Omental fat pad (tissue), 4 donors: ENCODE data around the gene INPP5B. TPM values are rescaled to one million over a fixed set of nuclear protein-coding genes. Genes with fewer than 3 reads are reported as not detected.

ENCODE experiments used
- ATAC-seq: fragments of 150-250 bp; one replicate; pipeline ENCODE4 v1.9.1; 2016; ENCODE audit warnings: mild to moderate bottlenecking, moderate library complexity; ENCODE audit not compliant: low FRiP score
- DNase-seq: peaks from one replicate; pipeline ENCODE4 v3.0.0-alpha.2; 2019; ENCODE audit warnings: low spot score
- total RNA-seq, 4 donors: library from RNA; depleted of rRNA; stranded (reverse); fragments of >200 nt; gene quantifications; one replicate each; pipeline ENCODE4 v1.1.0, GENCODE V29; 2016
- TF ChIP-seq, protein P1 (sequence below), 3 donors: fragments of 450-650 bp; IDR thresholded peaks; one replicate each; pipeline ENCODE4 v1.5.1; 2016 to 2017; ENCODE audit warnings: antibody characterized with exemption in 3 of 3, mild to moderate bottlenecking in 3 of 3, moderate library complexity in 2 of 3

INPP5B gene
- total RNA-seq, 4 donors from 2014 or later, result 16.2 to 45.6 (median 27.0) TPM

DNA sequence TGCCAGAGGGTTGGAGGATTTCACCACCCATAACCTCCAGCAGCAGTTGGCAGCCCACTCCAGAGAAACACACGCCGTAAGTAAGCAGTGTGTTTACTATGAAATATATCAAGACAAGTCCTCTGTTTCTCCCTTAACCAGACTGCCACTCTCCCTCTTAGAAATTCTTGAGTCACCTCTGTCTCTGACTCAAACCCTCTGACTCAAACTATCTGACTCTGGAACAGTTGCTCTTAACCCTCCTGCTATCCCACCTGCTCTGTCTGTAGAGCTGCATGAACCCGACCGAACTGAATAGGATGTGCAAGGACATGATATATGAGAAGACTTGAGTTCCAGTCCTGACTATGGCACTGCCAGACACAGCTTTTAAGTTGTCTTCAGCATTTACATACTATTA, 14.1 kb downstream of the INPP5B start:
- TF ChIP-seq, protein P1, sequence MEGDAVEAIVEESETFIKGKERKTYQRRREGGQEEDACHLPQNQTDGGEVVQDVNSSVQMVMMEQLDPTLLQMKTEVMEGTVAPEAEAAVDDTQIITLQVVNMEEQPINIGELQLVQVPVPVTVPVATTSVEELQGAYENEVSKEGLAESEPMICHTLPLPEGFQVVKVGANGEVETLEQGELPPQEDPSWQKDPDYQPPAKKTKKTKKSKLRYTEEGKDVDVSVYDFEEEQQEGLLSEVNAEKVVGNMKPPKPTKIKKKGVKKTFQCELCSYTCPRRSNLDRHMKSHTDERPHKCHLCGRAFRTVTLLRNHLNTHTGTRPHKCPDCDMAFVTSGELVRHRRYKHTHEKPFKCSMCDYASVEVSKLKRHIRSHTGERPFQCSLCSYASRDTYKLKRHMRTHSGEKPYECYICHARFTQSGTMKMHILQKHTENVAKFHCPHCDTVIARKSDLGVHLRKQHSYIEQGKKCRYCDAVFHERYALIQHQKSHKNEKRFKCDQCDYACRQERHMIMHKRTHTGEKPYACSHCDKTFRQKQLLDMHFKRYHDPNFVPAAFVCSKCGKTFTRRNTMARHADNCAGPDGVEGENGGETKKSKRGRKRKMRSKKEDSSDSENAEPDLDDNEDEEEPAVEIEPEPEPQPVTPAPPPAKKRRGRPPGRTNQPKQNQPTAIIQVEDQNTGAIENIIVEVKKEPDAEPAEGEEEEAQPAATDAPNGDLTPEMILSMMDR (IDR thresholded peaks at IDR 0.05), result no peak
- no peak for DNase-seq
- no peak for ATAC-seq

DNA sequence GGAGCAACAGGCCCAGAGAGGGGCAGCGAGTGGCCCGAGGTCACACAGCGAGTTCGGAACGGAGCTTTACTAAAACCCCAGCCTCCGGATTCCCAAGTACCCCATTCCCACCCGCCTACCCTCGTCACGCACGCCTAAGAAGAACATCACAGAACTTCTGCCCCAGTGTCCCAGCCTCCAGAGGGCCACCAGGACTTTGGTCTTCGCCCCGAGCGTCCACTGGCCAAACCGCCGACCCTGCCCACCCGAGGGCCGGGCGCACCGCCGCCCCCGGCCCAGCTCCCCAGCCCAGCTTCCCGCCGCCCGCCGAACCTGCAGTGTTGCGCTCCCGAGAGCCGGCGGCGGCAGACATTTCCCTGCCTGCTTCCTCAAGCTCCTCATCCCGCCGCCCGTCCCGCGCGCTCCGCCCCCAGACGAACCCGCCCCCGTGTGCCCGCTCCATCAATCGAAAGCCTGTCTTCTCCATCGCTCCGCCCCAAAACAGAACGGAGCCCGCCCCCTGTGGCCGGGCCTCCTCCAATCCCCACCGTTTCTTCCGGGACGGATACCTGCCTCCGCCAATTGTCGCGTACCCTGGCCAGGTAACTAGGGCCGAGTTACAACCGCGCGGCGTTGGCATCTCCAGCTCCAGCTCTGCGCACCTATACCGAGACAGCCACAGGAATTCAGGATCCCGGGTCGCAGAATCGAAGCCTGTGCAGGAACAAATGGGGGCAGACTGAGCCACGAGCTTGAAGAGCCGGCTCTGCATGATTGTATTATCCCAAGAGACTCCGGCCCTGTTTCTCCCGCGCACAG, 15.3 kb downstream of the INPP5B start:
- ATAC-seq, result peak; percentile 98
- TF ChIP-seq, protein P1 (IDR thresholded peaks at IDR 0.05), result no peak
- peak; percentile 82 for DNase-seq

- DNase-seq, result no peak
- no peak for ATAC-seq
- TF ChIP-seq, protein P1 (IDR thresholded peaks at IDR 0.05), result no peak
These were observed 15.8 kb downstream of the INPP5B start for GRCh38 chr1:37931102-37931360.

- TF ChIP-seq, protein P1 (IDR thresholded peaks at IDR 0.05), result no peak
- DNase-seq (no peak), ATAC-seq (no peak)
These were observed 16.4 kb downstream of the INPP5B start for GRCh38 chr1:37930246-37931101.

- no peak for ATAC-seq
- TF ChIP-seq, protein P1 (IDR thresholded peaks at IDR 0.05), result no peak
- DNase-seq, result no peak
These were observed 20.6 kb downstream of the INPP5B start for GRCh38 chr1:37926038-37926924.

- ATAC-seq, result no peak
- no peak for DNase-seq
These were observed 21.5 kb downstream of the INPP5B start for GRCh38 chr1:37925316-37925715.

More at GRCh38 chr1:37925316-37925715, 21.5 kb downstream of the INPP5B start:
- TF ChIP-seq, protein P1 (IDR thresholded peaks at IDR 0.05), result no peak
